ENCODE results near the gene THADA. TPM values are rescaled to one million over a fixed set of nuclear protein-coding genes. Genes with fewer than 3 reads are reported as not detected.

THADA gene
- total RNA-seq, 1 experiment from 2014 or later: 27.5 TPM

GRCh38 chr2:43508209-43508608 lies 87.6 kb downstream of the THADA start:
- TF ChIP-seq AFF4 (CRISPR knock-in tag; IDR thresholded peaks at IDR 0.05; ENCODE audit: borderline replicate concordance): no peak
- TF ChIP-seq NR3C1 (CRISPR knock-in tag; conservative IDR thresholded peaks at IDR 0.05; ENCODE audit: low read depth): no peak
- TF ChIP-seq ZNF219 (CRISPR knock-in tag; IDR thresholded peaks at IDR 0.05; ENCODE audit: borderline replicate concordance): no peak
- no peak for TF ChIP-seq HMGA2 (CRISPR knock-in tag; IDR thresholded peaks at IDR 0.05)
- TF ChIP-seq MXD4 (CRISPR knock-in tag; IDR thresholded peaks at IDR 0.05; ENCODE audit: borderline replicate concordance): no peak
- no peak for TF ChIP-seq ZNF317 (CRISPR knock-in tag; IDR thresholded peaks at IDR 0.05; ENCODE audit: borderline replicate concordance, low read depth)
- no peak for TF ChIP-seq RORB (CRISPR knock-in tag; IDR thresholded peaks at IDR 0.05)
- no peak for TF ChIP-seq CBFB (CRISPR knock-in tag; IDR thresholded peaks at IDR 0.05; ENCODE audit: low read depth)
- no peak for TF ChIP-seq AR (CRISPR knock-in tag; IDR thresholded peaks at IDR 0.05)
- TF ChIP-seq FOXP4 (CRISPR knock-in tag; IDR thresholded peaks at IDR 0.05): no peak
- no peak for TF ChIP-seq E2F1 (CRISPR knock-in tag; IDR thresholded peaks at IDR 0.05)
- TF ChIP-seq JUN (CRISPR knock-in tag; IDR thresholded peaks at IDR 0.05): no peak
- TF ChIP-seq USF2 (CRISPR knock-in tag; IDR thresholded peaks at IDR 0.05): no peak
- no peak for TF ChIP-seq FOXK1 (CRISPR knock-in tag; IDR thresholded peaks at IDR 0.05)
- no peak for TF ChIP-seq FOXP1 (CRISPR knock-in tag; IDR thresholded peaks at IDR 0.05; ENCODE audit: borderline replicate concordance)
- no peak for TF ChIP-seq TP53 (CRISPR knock-in tag; IDR thresholded peaks at IDR 0.05)
- TF ChIP-seq PREB (CRISPR knock-in tag; IDR thresholded peaks at IDR 0.05; ENCODE audit: borderline replicate concordance): no peak
- no peak for TF ChIP-seq ATF2 (CRISPR knock-in tag; IDR thresholded peaks at IDR 0.05; ENCODE audit: borderline replicate concordance, low read depth)
- TF ChIP-seq TEAD1 (CRISPR knock-in tag; IDR thresholded peaks at IDR 0.05): no peak
- no peak for TF ChIP-seq E2F5 (CRISPR knock-in tag; IDR thresholded peaks at IDR 0.05)
- H3K27me3 Mint-ChIP-seq (ENCODE audit: low read depth): no peaks in the 10 kb centered on the region
- H3K9me3 Mint-ChIP-seq: peaks cover 7% of the 10 kb centered on the region; the same call in 1 of the 2 replicates
- H3K4me1 Mint-ChIP-seq: peaks cover 6% of the 10 kb centered on the region; the same call in 1 of the 2 replicates
- H3K4me3 Mint-ChIP-seq: no peak overlapping the region
- POLR2A ChIA-PET: no interaction called here
- CTCF ChIA-PET: no interaction called here
- H3K36me3 Mint-ChIP-seq: peaks cover 9% of the 10 kb centered on the region
- DNase-seq (ENCODE audit: low spot score): no peak
- ATAC-seq: no peak
- H3K27ac Mint-ChIP-seq: no peak overlapping the region
